Measurements from ENCODE around the gene CAT. TPM values are rescaled to one million over a fixed set of nuclear protein-coding genes. Genes with fewer than 3 reads are reported as not detected.
A peak's percentile ranks its signal among the peaks of the same experiment; 100 is the strongest.

Gene CAT
- total and polyA plus RNA-seq, 2 experiments from 2014 or later: 52.5 to 57.0 TPM

GRCh38 chr11:34501949-34502348, 63.2 kb downstream of the CAT start:
- Histone ChIP-seq H4K20me1 (ENCODE audit: insufficient read depth) (no peaks in the 10 kb centered on the region), H3K9ac (peak overlapping the region; percentile 8; the same call in 1 of the 2 replicates), H2AFZ (peak overlapping the region; percentile 6; the same call in 1 of the 2 replicates), H3F3A (ENCODE audit: insufficient read depth) (peaks cover 11% of the 10 kb centered on the region; the same call in 1 of the 2 replicates), H3K4me1 (ENCODE audit: insufficient read depth) (peaks cover 16% of the 10 kb centered on the region), H3K4me3 (0 out of 2 replicates have a peak overlapping the region, but pooled peaks have one; percentile 6), H3K79me2 (ENCODE audit: insufficient read depth) (no peaks in the 10 kb centered on the region), H3K4me2 (ENCODE audit: unreplicated experiment) (peak overlapping the region; percentile 30), H3K9me2 (ENCODE audit: insufficient read depth) (no peaks in the 10 kb centered on the region), H3K36me3 (ENCODE audit: low read depth) (no peaks in the 10 kb centered on the region), H3K27me3 (replicated peaks; ENCODE audit: insufficient read depth) (no peaks in the 10 kb centered on the region), H3K27ac (peak overlapping the region; percentile 53; the same call in 1 of the 2 replicates), H3K9me3 (ENCODE audit: low read depth) (no peaks in the 10 kb centered on the region)
- 4 to 8% methylated on average over 2 of the region's 2 CpGs for WGBS, 2 experiments (ENCODE audit: low coverage in 1 of 2, low lambda C conversion rate in 2 of 2, missing lambda C conversion rate in 2 of 2)
- in situ Hi-C loops (cut with MboI): no loop called here
- DNase-seq: peak; percentile 56
- TF ChIP-seq EZH2 (IDR thresholded peaks at IDR 0.05; ENCODE audit: insufficient read depth, poor library complexity, severe bottlenecking) (no peak), EZH2phosphoT487 (IDR thresholded peaks at IDR 0.05; ENCODE audit: insufficient read depth, low read depth) (no peak)

- Histone ChIP-seq H3K27me3 (replicated peaks; ENCODE audit: insufficient read depth) (no peaks in the 10 kb centered on the region), H3K36me3 (ENCODE audit: low read depth) (no peaks in the 10 kb centered on the region), H3K9ac (no peak overlapping the region), H3K27ac (no peak overlapping the region), H3K79me2 (ENCODE audit: insufficient read depth) (no peaks in the 10 kb centered on the region), H3K4me1 (ENCODE audit: insufficient read depth) (peaks cover 16% of the 10 kb centered on the region), H3F3A (ENCODE audit: insufficient read depth) (peaks cover 11% of the 10 kb centered on the region; the same call in 1 of the 2 replicates), H3K9me2 (ENCODE audit: insufficient read depth) (no peaks in the 10 kb centered on the region), H2AFZ (no peak overlapping the region), H3K4me3 (no peak overlapping the region), H3K9me3 (ENCODE audit: low read depth) (no peaks in the 10 kb centered on the region), H3K4me2 (ENCODE audit: unreplicated experiment) (no peak overlapping the region), H4K20me1 (ENCODE audit: insufficient read depth) (no peaks in the 10 kb centered on the region)
- TF ChIP-seq EZH2 (IDR thresholded peaks at IDR 0.05; ENCODE audit: insufficient read depth, poor library complexity, severe bottlenecking) (no peak), EZH2phosphoT487 (IDR thresholded peaks at IDR 0.05; ENCODE audit: insufficient read depth, low read depth) (no peak)
- in situ Hi-C loops (cut with MboI): no loop called here
- peak; percentile 28 for DNase-seq
- 97 to 100% methylated on average over 3 of the region's 3 CpGs for WGBS, 2 experiments (ENCODE audit: low coverage in 1 of 2, low lambda C conversion rate in 2 of 2, missing lambda C conversion rate in 2 of 2)
Measured at GRCh38 chr11:34502949-34503348, 64.2 kb downstream of the CAT start.

GRCh38 chr11:34505874-34506273, 67.1 kb downstream of the CAT start:
- H3K4me1 ChIP-seq (ENCODE audit: insufficient read depth): peaks cover 16% of the 10 kb centered on the region
- no peak overlapping the region for H2AFZ ChIP-seq
- no peaks in the 10 kb centered on the region for H3K9me2 ChIP-seq (ENCODE audit: insufficient read depth)
- WGBS, 2 experiments (ENCODE audit: low coverage in 1 of 2, low lambda C conversion rate in 2 of 2, missing lambda C conversion rate in 2 of 2): 82 to 87% methylated on average over 5 of the region's 5 CpGs
- H3K27ac ChIP-seq: no peak overlapping the region
- H3K9me3 ChIP-seq (ENCODE audit: low read depth): no peaks in the 10 kb centered on the region
- no peaks in the 10 kb centered on the region for H4K20me1 ChIP-seq (ENCODE audit: insufficient read depth)
- H3K79me2 ChIP-seq (ENCODE audit: insufficient read depth): no peaks in the 10 kb centered on the region
- DNase-seq: no peak
- in situ Hi-C loops (cut with MboI): no loop called here
- no peak overlapping the region for H3K4me3 ChIP-seq
- no peaks in the 10 kb centered on the region for H3K36me3 ChIP-seq (ENCODE audit: low read depth)
- no peak overlapping the region for H3K4me2 ChIP-seq (ENCODE audit: unreplicated experiment)
- TF ChIP-seq EZH2 (IDR thresholded peaks at IDR 0.05; ENCODE audit: insufficient read depth, poor library complexity, severe bottlenecking) (no peak), EZH2phosphoT487 (IDR thresholded peaks at IDR 0.05; ENCODE audit: insufficient read depth, low read depth) (no peak)
- H3K27me3 ChIP-seq (replicated peaks; ENCODE audit: insufficient read depth): no peaks in the 10 kb centered on the region
- H3K9ac ChIP-seq: no peak overlapping the region
- peaks cover 11% of the 10 kb centered on the region; the same call in 1 of the 2 replicates for H3F3A ChIP-seq (ENCODE audit: insufficient read depth)

GRCh38 chr11:34507156-34507555, 68.4 kb downstream of the CAT start:
- WGBS, 2 experiments (ENCODE audit: low coverage in 1 of 2, low lambda C conversion rate in 2 of 2, missing lambda C conversion rate in 2 of 2): 83 to 87% methylated on average over 6 of the region's 6 CpGs
- Histone ChIP-seq H3K27me3 (replicated peaks; ENCODE audit: insufficient read depth) (no peaks in the 10 kb centered on the region), H3K4me1 (ENCODE audit: insufficient read depth) (peaks cover 6% of the 10 kb centered on the region), H3K4me3 (no peak overlapping the region), H2AFZ (no peak overlapping the region), H4K20me1 (ENCODE audit: insufficient read depth) (no peaks in the 10 kb centered on the region), H3K36me3 (ENCODE audit: low read depth) (no peaks in the 10 kb centered on the region), H3K79me2 (ENCODE audit: insufficient read depth) (no peaks in the 10 kb centered on the region), H3K27ac (no peak overlapping the region), H3K4me2 (ENCODE audit: unreplicated experiment) (no peak overlapping the region), H3F3A (ENCODE audit: insufficient read depth) (peaks cover 5% of the 10 kb centered on the region; the same call in 1 of the 2 replicates), H3K9me3 (ENCODE audit: low read depth) (no peaks in the 10 kb centered on the region), H3K9me2 (ENCODE audit: insufficient read depth) (no peaks in the 10 kb centered on the region), H3K9ac (no peak overlapping the region)
- in situ Hi-C loops (cut with MboI): no loop called here
- DNase-seq: no peak
- no peak for TF ChIP-seq EZH2 (IDR thresholded peaks at IDR 0.05; ENCODE audit: insufficient read depth, poor library complexity, severe bottlenecking)

Data from GM23248 (cell line).